ENCODE measurements around the gene ALKBH7.
"Not testable (repeated sequence)": the region's sequence is repeated elsewhere in the genome, so short reads cannot be mapped to it uniquely, and the experiment has no call there.

Gene ALKBH7

GRCh38 chr19:6372594-6373095 lies at the start of gene ALKBH7:
Gene ALKBH7, plus strand, starts transcription at chr19:6372794. Its CDS starts 27 bp downstream, at chr19:6372821.
- peak; percentile 98 for DNase-seq

- DNase-seq: no peak
These were observed 47.8 kb upstream of the ALKBH7 start for GRCh38 chr19:6324757-6325156.

GRCh38 chr19:6325614-6326013 lies 47.0 kb upstream of the ALKBH7 start:
- no peak for DNase-seq

DNA sequence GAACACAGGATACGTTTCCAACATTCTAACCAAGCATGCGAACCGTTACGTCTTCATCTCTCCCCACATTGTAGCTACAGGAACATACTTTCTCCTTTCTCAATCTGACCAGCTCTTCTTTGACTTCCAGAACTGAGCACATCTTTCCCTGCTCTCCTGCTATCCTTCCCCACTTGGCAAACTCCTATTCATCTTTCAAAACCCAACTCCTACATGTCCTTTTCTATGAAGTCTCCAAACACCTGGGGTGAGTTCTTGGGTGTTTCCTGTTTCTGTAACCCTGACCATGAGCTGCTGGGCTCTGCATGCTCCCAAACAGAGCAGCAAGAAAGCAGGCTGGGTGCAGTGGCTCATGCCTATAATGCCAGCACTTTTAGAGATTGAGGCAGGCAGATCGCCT lies 45.8 kb upstream of the ALKBH7 start:
- no peak for DNase-seq

- no peak for DNase-seq
These were observed 39.2 kb upstream of the ALKBH7 start, which contains the start of gene ACER1 for GRCh38 chr19:6333439-6333838. Gene ACER1, minus strand, starts transcription at chr19:6333612. Its CDS starts 61 bp downstream, at chr19:6333551.

DNA sequence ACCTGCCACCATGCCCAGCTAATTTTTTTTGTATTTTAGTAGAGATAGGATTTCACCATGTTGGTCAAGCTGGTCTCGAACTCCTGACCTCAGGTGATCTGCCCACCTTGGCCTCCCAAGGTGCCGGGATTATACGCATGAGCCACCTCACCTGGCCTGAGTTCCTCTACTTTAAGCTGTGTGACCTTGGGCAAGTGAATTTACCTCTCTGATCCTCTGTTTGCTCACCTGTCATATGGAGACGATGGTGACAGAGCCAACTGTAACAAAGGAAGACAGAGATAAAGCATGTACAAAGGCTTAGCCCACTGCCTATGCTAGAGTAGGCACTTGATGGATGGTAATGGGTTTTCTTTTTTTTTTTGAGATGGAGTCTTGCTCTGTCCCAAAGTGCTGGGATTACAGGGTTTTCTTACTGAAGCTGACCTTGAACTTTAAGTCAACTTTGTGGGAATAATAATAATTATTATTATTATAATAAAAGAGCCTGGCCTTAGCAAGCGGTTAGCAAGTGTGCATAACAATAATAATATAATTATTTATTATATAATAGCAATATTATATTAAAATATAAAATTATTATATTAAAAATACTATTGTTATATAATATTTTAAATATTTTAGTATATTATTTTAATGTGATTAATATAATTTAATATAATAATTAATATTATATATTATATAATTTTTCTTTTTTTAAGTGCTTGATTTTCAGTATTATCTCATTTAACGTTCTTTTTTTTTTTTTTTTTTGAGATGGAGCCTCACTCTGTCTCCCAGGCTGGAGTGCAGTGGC lies 37.9 kb upstream of the ALKBH7 start:
- DNase-seq: no peak

GRCh38 chr19:6340493-6341201 lies 31.9 kb upstream of the ALKBH7 start:
- peak; percentile 41 for DNase-seq

DNA sequence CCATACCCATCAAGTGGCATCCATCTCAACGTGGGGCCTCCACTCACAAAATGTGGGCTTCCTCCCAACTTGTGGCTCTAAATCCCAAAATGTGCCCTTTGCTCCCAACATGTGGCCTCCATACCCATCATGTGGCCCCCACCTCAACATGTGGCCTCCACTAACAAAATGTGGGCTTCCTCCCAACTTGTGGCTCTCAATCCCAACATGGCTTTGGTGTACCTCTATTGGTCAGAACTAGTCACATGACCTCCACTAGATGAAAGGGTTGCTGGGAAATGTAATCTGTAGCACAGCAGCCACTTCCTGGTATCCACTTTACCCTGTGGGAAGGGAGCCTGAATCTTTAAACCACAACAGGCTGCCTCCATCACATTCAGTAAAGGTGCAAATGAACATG lies 29.1 kb upstream of the ALKBH7 start:
- no peak for DNase-seq

DNA sequence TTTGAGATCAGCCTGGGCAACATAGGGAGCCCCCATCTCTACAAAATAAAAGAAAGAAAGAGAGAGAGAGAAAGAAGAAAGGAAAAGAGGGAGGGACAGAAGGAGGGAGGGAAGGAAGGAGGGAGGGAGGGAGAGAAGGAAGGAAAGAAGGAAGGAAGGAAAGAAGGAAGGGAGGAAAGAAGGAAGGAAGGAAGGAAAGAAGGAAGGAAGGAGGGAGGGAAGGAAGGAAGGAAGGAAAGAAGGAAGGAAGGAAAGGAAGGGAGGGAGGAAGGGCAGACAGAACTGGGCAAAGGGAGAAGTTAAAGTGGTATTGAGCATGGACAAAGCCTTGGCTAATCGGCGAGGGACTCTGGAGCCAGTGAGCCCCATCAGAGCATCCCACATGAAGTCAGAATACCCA lies 23.3 kb upstream of the ALKBH7 start:
- DNase-seq: not testable (repeated sequence)

- DNase-seq: no peak
These were observed 21.9 kb upstream of the ALKBH7 start for GRCh38 chr19:6350688-6351087.

DNA sequence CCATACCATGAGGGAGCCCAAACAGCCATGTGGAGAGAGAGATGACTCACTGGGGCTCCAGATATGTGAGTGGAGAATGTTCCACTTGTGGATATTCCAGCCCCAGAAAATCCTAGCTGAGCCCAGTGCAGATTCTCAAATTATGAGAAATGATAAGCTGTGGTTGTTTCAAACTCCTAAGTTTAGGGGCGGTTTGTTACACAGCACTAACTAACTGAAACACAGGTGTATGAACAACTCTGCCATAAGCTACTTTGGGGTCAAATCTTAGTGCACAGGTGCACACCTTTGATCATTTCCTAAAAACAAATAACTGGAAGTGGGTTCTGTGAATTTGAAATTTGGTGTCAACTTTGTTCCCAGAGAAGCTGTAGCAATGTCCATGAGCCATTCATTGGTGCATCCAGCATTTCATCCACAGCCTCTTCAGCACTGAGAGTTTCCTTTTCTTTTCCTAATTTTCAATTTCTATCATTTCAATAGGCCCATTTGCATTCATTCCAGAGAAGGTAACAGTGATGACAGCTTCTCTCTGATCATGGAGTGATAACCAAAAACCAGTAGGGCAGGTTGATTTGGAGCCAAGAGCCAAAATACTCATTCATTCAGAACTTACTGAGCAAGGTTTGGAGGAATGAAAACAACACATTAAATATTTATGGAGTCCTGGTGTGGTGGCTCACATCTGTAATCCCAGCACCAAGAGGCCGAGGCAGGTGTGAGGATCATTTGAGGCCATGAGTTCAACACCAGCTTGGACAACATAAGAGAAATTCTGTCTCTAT lies 20.0 kb upstream of the ALKBH7 start:
- DNase-seq: no peak

- DNase-seq: no peak
These were observed 18.4 kb upstream of the ALKBH7 start for GRCh38 chr19:6354098-6354674.

GRCh38 chr19:6355321-6356040 lies 17.1 kb upstream of the ALKBH7 start:
- DNase-seq: not testable (repeated sequence)

GRCh38 chr19:6357174-6357573 lies 15.4 kb upstream of the ALKBH7 start:
- DNase-seq: no peak

GRCh38 chr19:6358003-6358402 lies 14.6 kb upstream of the ALKBH7 start:
- DNase-seq: no peak

GRCh38 chr19:6359568-6360341 lies 12.8 kb upstream of the ALKBH7 start:
- no peak for DNase-seq

DNA sequence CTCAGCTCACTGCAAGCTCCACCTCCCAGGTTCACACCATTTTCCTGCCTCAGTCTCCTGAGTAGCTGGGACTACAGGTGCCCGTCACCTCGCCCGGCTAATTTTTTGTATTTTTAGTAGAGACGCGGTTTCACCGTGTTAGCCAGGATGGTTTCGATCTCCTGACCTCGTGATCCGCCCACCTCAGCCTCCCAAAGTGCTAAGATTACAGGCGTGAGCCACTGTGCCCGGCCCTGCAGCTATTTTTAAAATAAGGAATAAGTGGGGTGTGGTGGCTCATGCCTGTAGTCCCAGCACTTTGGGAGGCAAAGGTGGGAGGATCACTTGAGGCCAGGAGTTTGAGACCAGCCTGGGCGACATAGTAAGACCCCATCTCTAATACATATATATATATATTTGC lies 12.1 kb upstream of the ALKBH7 start:
- DNase-seq: not testable (repeated sequence)

DNA sequence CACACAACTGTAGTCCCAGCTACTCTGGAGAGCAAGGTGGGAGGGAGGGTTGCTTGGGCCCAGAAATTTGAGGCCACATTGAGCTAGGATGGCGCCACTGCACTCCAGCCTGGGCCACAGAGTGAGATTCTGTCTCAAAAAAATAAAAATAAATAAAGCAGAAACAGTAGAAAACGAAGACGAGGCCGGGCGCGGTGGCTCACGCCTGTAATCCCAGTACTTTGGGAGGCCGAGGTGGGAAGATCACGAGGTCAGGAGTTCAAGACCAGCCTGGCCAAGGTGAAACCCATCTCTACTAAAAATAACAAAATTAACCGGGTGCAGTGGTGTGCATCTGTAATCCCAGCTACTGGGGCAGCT lies 11.8 kb upstream of the ALKBH7 start:
- DNase-seq: not testable (repeated sequence)

DNA sequence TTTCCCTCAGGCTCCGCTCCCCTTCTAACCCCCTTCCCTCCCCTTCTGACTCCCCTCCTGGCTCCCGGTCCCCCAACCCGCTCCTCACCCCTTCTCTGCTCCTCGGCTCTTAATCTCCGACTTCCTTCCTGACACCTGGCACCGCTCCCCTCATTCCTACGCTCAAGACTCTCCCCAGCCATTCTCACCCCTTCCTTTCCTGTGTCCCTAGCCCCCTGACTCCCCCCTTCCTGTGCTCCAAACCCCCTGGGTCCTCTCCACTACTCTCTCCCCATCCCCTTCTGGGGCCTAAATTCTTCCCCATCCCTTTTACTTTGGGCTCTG lies 10.6 kb upstream of the ALKBH7 start:
- no peak for DNase-seq

GRCh38 chr19:6362351-6362801 lies 10.2 kb upstream of the ALKBH7 start:
- DNase-seq: no peak

- DNase-seq: no peak
These were observed 8.2 kb upstream of the ALKBH7 start for GRCh38 chr19:6364353-6364752.
